ENCODE data around the gene FGD4. TPM values are rescaled to one million over a fixed set of nuclear protein-coding genes. Genes with fewer than 3 reads are reported as not detected.
A peak's percentile ranks its signal among the peaks of the same experiment; 100 is the strongest.
"Not testable (repeated sequence)": the region's sequence is repeated elsewhere in the genome, so short reads cannot be mapped to it uniquely, and the experiment has no call there.

The FGD4 gene
- total RNA-seq, 1 donor from 2014 or later: 81.9 TPM

DNA sequence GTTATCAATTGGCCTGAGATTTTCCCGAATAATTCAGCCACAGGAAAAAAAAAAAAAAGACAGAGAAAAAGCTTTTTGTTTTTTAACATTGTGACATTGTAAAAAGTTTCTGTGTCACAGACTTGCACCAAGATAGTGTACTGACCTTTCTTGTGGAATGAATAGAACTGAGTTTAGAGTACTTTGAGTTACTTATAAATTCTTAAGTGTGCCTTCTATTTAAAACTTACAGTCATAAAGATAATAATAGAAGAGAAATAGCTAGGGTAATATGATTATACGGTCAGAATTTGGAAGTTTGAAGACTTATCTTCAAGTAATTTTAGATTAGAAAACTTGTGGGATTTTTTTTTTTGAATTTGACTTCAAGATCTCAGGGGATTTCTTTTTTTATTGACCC lies 88.8 kb downstream of the FGD4 start:
- no peak for FAIRE-seq
- DNase-seq (ENCODE audit: low spot score in 2 of 2): no peak

DNA sequence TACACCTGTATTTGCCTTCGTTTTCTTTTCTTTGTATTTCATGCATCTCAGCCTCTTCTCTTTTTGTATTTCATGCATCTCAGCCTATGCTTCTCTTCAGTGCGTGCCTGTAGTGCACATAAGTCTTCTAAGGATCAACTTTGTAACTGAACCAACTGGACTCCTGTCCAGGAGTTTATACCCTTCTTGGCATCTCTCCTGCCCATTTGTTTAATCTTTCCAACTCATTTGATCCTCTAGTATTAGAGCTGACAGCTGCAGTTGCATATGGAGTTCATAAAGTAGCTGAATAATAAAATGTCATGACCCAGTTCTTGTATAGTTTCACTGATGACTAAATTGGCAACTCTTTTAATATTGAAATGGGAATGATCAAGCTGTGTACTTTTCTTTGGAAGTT lies 89.7 kb downstream of the FGD4 start:
- no peak for DNase-seq (ENCODE audit: low spot score in 2 of 2)
- no peak for FAIRE-seq

DNA sequence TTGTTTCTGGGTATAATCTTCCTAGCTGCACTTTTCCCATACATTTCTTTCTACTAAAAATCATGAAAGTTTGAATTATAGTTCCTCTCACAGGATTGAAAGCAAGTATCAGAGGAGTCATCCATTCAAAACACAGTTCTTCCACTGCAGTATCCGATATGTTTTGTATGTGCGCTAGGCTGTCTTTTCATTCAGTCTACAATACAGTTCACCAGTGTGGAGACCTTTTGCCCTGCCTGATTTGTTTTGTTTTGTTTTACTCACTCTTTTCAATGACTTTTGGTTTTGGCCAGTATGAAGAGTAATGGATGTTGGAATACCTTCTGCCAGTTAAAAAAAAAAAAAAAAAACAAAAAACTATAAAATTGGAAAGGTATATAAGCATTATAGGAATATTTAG lies 91.4 kb downstream of the FGD4 start:
- FAIRE-seq (no peak), DNase-seq (ENCODE audit: low spot score in 2 of 2) (no peak)

DNA sequence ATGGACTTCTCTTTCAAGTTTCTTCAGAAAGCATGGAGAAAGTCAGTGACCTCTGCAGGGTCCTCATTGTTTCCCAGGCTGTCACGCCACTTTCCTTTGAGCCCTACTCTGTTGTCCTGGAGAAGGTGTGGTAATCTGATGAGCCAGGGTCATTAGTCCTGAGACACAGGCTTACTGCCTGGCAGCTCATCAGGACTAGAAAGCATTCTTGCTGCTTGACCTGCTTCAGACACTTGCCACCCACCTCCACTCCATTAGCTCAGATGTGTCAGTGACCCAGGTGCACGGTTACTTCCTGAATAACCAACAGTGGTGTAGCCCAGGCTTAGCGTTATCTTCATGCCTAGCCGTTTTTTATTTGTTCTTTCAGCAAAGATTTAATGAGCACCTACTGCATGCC lies 93.9 kb downstream of the FGD4 start:
- FAIRE-seq: no peak
- no peak for DNase-seq (ENCODE audit: low spot score in 2 of 2)

DNA sequence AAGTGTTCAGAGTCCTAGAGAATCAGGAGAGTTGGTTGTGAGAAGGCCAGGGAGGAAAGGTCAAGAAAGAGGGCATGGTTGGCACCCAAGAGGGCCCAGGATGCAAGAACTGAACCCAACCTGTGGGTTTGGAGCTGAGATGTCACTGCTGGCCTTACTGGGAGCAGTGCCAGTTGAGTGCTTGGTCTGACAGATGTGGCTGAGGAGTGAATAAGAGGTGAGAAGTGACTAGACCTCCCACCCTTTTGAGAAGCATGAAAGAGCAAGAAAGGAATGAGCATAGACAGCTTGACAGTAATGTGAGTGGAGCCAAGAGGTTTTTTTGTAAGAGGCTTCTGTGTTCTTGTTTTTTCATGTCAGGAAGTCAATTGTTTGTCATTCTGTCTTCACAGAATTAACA lies 95.3 kb downstream of the FGD4 start:
- no peak for FAIRE-seq
- DNase-seq (ENCODE audit: low spot score in 2 of 2): no peak

DNA sequence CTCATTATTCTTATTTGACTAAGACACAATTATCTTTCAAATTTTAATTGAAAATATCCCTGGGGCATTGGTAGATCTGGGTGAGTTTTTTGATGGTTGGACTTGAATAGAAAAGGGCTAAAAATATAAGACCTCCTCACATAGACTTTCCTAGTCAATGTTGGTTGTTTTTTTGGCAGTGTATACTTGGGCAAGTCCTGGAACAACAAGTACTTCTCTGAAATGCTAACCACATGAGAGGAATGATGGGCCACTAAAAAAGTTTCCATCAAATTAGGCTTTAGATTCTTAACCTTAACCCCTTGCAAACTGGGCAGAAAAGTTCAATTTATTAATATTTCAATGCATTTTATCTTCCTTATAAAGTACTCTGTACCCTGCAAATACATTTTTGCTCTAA lies 97.6 kb downstream of the FGD4 start:
- DNase-seq (ENCODE audit: low spot score in 2 of 2) (no peak), FAIRE-seq (no peak)

DNA sequence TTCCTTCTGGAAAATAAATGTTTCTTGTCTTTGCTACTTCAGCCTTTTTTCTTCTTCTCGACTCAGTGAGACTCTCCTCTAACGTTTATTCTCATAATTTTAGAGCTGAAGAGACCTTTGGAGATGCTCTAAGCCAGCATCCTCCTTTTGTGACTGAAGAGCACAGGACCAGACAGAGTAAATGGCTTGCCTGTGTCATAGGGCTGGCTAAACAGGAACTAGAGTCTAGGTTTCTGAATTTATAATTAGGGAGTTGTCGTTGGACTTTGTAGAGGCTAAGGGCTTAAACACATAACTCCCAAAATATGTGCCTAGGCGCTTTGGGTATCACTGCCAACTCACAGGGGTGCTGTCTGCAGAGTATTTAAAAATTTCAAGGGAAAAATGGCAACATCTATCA lies 98.5 kb downstream of the FGD4 start:
- DNase-seq (ENCODE audit: low spot score in 2 of 2) (no peak), FAIRE-seq (no peak)

DNA sequence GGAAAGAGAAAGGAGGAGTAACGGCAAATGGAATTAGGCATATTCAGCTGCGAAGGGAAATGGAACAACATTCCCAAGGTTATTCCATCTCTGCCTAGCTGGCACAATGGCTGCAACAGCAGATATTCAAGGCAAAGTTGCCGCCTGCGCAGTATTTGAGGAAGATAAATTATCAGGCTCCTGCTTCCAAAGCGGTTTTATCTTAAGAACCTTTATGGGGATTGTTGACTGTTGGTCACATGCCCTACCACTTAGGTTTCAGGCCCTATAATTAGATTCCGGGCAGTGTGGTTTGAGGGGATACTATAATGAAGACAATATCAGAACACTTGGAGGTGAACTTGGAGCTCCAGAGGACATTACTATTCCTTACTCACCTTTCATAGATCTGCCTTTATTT lies 99.7 kb downstream of the FGD4 start:
- no peak for DNase-seq (ENCODE audit: low spot score in 2 of 2)
- FAIRE-seq: no peak

DNA sequence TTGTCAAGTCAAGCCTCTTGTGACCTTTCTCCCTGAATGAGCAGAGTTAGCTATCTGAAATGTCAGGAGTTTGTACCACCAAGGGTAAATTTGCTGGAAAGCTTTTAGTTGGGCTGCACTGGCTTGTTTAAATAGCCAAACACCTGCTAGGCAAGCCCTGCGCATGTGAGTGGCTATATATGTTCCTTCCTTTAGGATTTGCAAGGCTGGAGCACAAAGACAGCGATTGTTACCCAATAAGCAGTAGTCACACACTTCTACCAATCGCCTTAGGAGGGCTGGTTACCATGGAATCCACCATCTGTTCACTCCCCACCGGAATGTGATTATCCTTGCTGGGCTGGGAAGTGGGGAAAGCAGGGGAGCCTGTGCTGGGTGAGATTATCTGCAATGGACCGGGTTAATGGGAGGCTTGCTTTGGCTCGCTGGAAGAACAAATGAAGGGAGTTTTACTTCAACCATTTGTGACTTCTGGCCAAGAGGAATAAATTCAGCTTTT lies 102.5 kb downstream of the FGD4 start:
- FAIRE-seq: no peak

DNA sequence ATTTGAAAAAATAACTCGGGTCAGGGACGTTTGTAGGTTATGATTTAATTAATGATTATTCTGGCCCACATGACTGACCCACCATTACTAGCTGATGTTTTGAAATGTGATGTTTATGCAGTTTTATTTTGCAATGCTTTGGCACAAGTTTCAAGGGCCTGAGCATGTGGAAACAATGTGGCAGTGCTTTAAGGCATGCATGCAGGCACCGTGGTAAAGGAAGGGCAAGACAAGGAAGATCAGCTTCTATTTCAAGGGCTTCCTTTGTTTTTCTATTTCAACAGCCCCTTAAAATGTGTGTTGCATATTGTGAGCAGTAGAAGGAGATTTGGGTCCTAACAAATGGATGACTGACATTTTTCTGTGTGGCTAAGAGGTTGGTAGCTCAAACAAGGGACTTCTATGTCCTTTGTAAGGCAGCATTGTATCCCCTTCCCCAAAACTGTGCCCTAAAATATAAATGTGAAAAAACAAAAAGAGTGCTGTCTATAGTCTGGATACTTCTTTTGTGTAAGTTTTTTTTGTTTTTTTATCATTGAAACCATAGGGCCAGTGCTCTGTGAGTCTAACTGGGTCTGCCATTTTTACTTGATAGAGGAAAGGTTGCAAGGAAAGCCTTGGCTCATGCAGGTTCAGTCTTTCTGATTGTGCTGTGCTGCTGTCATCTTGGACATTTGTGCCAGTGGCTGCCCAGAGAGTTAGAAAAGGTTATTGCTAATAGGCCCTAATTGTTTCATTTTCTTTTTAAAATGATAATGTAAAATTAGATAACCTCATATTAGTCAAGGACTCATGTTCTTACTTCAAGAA lies 103.5 kb downstream of the FGD4 start:
- no peak for DNase-seq (ENCODE audit: low spot score in 2 of 2)
- FAIRE-seq: no peak

More for the DNA sequence above, 102.5 kb downstream of the FGD4 start:
- peak in 1 of 2 donors; percentile 46 for DNase-seq (ENCODE audit: low spot score in 2 of 2)

DNA sequence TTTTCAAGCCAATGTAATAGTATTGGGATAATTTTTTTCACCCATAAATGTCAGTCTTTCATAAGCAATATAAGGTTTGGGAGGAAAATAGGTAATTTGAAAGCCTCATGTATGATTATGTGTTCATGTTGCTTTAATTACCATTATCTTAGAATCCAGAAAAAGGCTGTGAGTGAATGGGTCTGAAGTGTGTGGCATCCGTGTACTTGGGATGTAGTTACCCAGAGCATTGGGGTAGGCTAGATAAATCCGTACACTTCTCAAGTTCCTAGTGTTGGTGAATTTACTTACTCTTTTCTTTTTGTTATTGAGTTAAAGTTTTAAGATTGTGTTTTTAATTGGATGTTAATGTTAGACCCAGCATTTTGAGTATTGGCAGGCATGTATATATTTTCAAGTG lies 104.4 kb downstream of the FGD4 start:
- no peak for FAIRE-seq

DNA sequence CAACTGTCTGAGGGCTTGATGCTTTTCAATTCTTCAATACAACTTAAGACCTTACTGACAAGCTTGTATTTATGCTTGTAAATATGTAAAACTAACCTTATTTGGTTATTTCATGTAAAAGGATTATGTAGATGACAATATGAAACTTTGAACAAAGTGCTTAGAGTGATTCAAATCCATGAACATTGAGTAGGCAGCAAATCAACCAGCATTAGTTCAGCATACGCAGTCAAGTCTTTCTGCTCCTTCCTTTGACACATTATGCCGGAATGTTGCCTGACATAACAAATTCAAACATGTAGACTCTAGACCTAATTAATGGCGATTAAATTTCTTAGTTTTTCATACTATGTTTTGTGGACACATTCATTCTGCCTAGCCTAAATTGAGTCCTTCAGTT lies 105.2 kb downstream of the FGD4 start:
- no peak for DNase-seq (ENCODE audit: low spot score in 2 of 2)
- no peak for FAIRE-seq

More for the DNA sequence above, 104.4 kb downstream of the FGD4 start:
- DNase-seq (ENCODE audit: low spot score in 2 of 2): no peak

DNA sequence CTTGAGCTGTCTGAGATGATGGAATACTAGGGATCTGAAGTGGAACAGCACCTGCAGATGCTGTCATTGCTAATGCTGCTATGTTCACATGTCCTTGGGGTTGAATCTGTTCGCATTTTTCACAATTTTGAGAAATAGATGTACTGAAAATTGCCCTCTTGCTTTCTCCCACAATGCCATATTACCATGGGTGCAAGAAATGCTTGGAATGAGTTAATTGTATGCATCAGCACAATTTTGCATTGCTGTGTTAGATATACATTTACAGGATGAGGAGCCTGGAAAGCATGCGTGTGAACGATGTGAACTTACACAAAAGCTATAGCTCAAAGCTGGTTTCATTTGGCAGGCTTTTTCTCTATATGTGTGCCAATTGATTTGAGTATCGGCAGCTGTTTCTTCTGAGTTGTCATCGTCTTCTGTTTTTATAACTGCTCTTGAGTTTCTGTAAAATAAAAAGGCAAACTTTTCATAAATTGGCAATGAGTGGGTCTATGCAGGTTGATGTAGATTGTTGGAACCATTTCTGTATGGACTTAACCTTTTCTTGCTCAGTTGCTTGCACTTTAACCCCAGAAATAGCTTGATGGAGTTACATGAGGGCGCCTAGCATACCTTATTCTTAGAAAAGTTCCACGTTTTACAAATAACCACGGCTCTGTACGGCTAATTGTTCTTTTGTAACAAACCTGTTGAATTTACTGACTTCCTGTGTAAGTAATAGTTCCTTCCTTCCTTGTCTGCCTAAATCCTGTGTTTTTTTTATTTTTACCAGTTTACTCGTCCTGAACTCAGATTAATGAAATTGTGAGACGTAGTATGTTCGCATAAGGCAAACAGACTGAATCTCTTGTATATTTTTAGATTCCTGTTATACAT lies 105.9 kb downstream of the FGD4 start:
- DNase-seq (ENCODE audit: low spot score in 2 of 2): no peak
- no peak for FAIRE-seq

DNA sequence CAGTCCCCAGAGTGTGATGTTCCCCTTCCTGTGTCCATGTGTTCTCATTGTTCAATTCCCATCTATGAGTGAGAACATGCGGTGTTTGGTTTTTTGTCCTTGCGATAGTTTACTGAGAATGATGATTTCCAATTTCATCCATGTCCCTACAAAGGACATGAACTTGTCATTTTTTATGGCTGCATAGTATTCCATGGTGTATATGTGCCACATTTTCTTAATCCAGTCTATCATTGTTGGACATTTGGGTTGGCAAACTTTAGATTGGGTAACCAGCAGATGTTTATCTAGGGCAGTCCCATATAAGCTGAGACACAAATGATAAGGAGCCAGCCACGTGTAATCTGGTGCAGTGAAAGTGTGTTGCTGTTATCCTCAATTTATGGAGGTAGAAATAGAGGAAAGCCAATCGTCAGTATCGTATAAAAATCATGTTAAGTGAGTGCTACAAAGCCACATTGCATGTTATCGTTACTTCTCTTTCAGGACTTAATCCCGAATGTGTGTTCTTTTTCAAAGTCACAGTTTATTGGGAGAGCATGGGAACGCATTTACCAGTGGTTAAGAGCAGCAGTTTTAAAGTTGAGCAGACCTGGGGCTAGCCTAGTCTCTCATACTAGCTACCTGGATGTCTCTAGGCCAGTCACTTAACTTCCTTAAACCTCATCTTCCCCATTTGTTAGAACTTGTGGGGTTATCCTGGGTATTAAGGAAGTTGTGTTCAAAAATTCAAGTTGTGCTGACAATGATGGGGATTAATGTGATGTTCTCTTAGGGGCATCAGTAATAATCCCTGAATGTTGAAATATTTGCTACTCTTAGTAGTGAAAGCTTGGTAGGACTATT lies 108.0 kb downstream of the FGD4 start:
- not testable (repeated sequence) for FAIRE-seq; DNase-seq (ENCODE audit: low spot score in 2 of 2)

DNA sequence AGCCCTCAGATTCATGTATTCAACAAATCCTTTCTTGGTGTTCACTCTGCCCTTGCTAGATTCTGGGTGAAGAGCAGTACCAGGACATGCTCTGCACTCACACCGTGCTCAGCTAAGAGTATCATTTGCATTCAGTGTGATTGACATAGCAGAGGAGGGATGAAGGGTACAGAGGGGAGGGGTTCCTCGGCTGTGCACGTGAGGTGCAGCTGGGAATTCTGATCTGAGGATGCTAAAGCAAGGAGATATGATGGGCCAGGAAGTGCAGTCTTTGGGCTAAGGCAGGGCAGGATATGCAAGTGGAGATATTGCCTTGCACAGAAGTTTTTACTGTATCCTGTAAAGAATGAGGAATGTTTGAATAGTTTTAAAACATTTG lies 108.6 kb downstream of the FGD4 start:
- no peak for FAIRE-seq

DNA sequence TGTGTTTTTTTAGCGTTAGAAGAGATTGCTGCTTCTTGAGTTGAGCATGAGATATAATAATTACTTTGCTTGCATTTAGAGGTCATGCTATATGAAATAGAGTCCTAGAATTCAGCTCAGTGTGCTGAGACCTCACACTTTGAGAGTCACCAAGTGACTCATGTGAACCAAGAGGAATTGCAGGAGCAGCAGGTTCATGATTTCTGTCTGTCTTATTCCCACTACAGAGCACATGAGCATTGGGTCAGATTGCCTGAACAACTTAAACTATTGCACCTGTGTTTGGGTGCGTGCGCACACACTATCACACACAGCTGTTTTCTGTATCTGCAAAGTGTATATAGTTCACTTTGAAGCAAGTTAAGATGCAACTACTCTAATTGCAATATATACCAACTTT lies 109.3 kb downstream of the FGD4 start:
- FAIRE-seq (no peak), DNase-seq (ENCODE audit: low spot score in 2 of 2) (no peak)

More for the DNA sequence above, 108.6 kb downstream of the FGD4 start:
- DNase-seq (ENCODE audit: low spot score in 2 of 2): no peak

DNA sequence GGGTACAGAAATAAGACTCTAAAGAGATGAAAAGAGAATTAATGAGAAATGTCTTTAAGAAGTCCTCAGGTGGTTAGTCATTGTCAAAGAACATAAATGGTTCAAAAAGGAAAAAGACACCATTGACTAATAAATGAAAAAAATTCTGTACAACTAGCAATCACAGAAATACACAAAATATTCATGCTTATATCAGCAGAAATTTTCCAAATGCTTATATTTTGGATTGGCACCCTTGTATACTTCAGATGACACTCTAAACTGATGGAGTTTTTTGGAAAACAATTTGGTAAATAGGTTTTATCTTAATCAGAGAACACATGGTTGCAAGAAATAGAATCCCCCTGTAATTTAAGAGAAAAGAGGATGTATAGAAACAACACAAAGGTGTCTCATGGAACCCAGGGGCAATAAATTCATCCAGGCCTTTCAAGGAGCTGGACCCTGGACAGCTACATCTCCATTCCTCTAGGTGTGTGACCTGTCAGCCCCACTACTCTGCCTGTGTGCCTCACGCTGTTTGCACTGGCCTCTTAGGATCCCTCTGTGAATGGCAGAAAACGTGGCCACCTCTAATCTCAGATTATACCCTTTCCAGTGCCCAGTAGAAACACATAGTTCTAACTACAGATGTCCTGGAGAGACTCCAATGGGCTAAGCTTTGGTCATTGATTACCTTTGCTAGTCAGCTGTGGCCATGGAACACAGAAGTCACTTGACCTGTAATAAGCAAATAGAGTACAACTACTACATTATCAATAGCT lies 110.2 kb downstream of the FGD4 start:
- DNase-seq (ENCODE audit: low spot score in 2 of 2): no peak
- no peak for FAIRE-seq

DNA sequence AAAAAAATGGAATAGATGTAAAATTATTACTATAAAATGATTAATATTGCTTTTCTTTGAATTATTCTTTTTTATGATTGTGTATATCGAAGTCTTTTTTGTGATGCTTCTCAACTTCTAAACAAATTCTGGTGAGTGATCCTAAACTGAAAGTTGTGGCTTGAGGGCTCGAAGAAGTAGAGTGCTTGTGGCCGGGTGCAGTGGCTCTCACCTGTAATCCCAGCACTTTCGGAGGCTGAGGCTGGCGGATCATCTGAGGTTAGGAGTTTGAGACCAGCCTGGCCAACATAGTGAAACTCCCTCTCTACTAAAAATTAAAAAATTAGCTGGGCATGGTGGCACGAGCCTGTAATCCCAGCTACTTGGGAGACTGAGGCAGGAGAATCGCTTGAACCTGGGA lies 112.6 kb downstream of the FGD4 start:
- FAIRE-seq; DNase-seq (ENCODE audit: low spot score in 2 of 2): not testable (repeated sequence)

DNA sequence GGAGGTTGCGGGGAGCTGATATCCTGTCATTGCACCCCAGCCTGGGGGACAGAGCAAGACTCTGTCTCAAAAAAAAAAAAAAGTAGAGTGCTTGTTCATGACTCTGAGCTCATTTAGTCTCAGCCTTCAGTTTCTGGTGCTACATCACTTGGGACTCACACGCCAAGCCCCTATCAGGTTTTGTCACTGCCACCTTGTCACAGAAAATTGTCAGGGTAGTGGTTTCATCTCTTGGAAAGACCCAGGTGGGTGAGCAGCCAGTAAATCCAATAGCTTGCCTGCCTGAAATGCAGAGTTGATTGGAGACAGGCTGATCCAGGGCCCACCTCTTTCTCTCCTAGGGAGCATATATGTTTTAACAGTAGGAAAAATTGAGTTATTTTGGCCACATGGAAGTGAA lies 113.0 kb downstream of the FGD4 start:
- FAIRE-seq: no peak

DNA sequence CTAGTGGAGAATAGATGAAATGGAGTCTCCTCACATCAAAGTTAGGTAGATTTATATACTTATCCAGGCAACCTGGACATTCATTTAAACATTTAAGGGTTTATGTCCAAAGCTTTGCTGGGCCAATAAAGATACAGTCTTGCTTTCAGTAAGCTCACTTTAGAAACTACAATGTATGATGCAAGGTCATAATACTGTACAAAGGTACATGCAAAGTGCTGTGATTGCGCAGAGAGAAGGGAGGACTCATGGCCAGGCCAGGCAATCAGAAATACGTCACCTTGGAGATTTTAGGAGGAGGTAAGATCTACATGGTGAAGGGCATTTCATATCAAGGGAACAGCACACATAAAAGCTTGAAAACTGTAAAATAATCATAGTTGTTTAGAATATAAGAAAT lies 113.6 kb downstream of the FGD4 start:
- FAIRE-seq (no peak), DNase-seq (ENCODE audit: low spot score in 2 of 2) (no peak)

More for the DNA sequence above, 113.0 kb downstream of the FGD4 start:
- no peak for DNase-seq (ENCODE audit: low spot score in 2 of 2)

Data from frontal cortex (tissue), 4 donors.